ENCODE measurements around the gene CACHD1. TPM values are rescaled to one million over a fixed set of nuclear protein-coding genes. Genes with fewer than 3 reads are reported as not detected.
"Not testable (repeated sequence)": the region's sequence is repeated elsewhere in the genome, so short reads cannot be mapped to it uniquely, and the experiment has no call there.

CACHD1 gene
- polyA plus RNA-seq, 3 donors: 3.5 to 9.1 (median 7.6) TPM

DNA sequence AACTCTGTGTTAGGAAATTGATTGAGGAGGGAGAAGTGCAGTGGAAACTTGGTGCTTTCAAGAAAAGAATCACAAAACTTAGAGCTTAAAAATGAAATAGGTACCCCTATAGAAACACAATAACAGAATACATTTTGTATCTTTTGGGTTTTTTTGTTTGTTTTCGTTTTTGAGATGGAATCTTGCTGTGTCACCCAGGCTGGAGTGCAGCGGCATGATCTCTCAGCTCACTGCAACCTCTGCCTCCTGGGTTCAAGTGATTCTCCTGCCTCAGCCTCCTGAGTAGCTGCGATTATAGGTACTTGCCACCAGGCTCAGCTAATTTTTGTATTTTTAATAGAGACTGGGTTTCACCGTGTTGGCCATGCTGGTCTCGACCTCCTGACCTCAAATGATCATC, 223.5 kb downstream of the CACHD1 start:
- H3K27ac ChIP-seq (ENCODE audit: low read depth, low read length): no peak overlapping the region
- 87 to 91% (median 91%) methylated on average over 5 of the region's 5 CpGs for WGBS, 3 donors

DNA sequence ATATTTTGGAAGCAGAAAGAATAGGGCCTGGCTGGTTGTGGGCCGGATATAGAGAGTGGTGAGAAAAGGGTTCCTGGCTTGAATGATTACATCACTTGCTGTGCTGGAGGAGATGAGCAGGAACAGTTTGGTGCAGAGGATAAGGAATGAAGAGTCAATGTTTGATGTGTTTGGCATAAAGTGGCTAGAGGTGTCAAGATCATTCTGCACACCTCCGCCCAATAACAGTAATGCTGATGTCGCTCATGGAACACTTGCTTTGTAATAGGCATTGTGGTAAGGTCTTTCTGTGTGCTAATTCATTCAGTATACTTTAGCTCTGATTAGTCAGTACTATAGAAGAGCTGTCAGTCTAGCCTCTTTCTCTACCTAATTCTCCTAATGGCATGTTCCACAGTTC, 226.9 kb downstream of the CACHD1 start:
- WGBS, 3 donors: 90 to 98% (median 92%) methylated on average over 3 of the region's 3 CpGs
- no peak overlapping the region for H3K27ac ChIP-seq (ENCODE audit: low read depth, low read length)

DNA sequence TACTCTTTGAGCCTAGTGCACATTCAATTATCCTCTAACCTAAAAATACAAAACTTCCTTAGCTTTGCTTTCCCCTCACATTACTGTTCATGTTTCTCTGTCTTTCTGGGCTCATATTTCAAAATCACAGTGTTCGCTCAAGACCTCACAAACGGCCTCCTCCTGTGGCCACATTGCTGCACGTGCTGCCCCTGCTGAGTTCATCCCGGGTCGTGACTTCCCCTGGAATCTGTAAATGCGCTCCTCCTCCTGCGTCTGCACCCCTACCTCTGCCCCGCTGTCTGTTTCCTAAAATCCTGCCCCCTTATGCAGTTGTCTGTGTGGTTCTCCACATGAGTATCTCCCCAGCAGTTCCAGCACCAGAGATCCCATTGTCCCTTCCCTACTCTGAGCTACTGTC, 229.4 kb downstream of the CACHD1 start:
- H3K27ac ChIP-seq (ENCODE audit: low read depth, low read length): no peak overlapping the region
- WGBS, 3 donors: 64 to 73% (median 71%) methylated on average over 8 of the region's 8 CpGs

DNA sequence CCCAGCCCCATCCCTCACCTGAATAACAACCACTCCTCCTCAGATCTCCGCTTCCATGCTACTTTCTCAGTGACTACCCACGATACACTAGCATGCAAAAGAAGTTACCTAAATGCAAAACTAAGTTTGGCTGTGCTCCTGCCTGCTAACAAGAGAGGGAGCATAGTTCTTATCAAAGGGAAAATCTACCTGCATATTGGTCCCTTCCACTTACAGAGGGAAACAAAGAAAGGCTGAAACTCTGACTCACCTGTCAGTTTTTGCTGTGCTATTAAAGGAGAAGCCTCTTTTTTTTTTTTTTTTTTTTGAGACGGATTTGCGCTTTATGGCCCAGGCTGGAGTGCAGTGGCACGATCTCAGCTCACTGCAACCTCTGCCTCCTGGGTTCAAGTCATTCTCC, 231.1 kb downstream of the CACHD1 start:
- H3K27ac ChIP-seq (ENCODE audit: low read depth, low read length): no peak overlapping the region
- WGBS, 3 donors: 90 to 95% (median 94%) methylated on average over 5 of the region's 5 CpGs

DNA sequence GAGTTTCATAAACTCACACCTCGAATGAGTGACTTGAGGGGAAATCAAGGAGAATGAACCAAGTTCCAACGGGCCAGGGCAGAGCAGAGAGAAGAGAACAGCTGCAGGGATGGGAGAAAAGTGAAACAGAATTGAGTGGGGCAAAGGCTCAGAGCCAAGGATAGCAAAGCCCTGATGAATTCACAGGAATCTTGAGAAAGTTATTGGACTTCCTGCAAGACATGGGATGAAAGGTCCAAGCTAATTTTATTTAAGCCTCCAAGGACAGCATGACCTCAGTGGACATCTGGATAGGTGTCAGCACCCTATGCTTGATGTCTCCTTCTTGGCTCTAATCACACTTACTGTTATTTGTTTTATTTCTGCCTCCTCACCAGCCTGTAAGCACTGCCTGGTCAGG, 232.0 kb downstream of the CACHD1 start:
- no peak overlapping the region for H3K27ac ChIP-seq (ENCODE audit: low read depth, low read length)
- WGBS, 3 donors: 51 to 68% (median 55%) methylated on average over 2 of the region's 2 CpGs

DNA sequence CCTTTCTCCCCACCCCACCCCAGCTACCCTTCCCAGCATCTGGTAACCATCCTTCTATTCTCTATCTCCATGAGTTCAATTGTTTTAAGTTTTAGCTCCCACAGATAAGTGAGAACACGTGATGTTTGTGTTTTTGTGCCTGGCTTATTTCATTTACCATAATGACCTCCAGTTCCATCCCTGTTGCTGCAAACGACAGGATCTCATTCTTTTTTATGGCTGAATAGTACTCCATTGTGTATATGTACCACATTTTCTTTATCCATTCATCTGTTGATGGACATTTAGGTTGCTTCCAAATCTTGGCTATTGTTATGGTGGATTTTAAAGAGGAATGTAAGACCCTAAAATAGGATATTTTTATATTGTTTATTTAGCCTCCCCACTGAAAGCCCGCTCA, 232.7 kb downstream of the CACHD1 start:
- H3K27ac ChIP-seq (ENCODE audit: low read depth, low read length): not testable (repeated sequence)
- WGBS, 3 donors: 84 to 93% (median 91%) methylated on average over 3 of the region's 3 CpGs

DNA sequence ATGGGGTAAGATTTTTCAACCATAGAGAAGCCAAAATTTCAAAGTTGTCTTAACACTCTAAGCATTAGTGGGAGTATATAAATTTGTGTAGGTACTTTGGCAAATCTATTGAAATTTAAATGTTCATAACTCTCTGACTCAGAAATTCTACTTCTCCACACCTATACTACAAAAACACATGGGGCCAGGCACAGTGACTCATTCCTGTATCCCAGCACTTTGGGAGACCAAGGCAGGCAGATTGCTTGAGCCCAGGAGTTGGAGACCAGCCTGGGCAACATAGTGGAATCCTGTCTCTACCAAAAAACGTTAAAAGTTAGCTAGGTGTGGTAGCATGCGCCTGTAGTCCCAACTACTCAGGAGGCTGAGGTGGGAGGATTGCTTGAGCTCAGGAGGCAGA, 233.7 kb downstream of the CACHD1 start:
- 75 to 85% (median 84%) methylated on average over 2 of the region's 2 CpGs for WGBS, 3 donors

DNA sequence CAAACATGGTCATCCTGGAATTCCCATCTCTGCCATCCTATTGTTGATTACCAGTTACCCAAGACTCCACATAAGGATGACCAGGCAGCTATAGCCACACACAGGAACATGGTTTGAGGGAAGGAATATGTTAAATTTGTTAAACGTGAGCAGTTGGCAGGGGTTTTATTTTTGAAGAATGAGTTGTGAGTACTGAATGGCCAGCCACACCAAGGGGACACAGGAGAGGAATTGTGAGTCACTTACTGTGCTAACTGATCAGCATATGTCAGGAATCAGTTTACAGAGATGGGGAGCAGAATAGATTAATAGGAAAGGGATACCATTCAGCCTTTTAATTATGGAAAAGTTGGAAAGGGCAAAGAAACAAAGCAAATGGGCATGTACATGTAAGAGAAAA, 235.7 kb downstream of the CACHD1 start:
- H3K27ac ChIP-seq (ENCODE audit: low read depth, low read length): no peak overlapping the region
- WGBS, 3 donors: 48 to 64% (median 48%) methylated on average over 1 of the region's 1 CpG

More for the DNA sequence above, 233.7 kb downstream of the CACHD1 start:
- H3K27ac ChIP-seq (ENCODE audit: low read depth, low read length): no peak overlapping the region

DNA sequence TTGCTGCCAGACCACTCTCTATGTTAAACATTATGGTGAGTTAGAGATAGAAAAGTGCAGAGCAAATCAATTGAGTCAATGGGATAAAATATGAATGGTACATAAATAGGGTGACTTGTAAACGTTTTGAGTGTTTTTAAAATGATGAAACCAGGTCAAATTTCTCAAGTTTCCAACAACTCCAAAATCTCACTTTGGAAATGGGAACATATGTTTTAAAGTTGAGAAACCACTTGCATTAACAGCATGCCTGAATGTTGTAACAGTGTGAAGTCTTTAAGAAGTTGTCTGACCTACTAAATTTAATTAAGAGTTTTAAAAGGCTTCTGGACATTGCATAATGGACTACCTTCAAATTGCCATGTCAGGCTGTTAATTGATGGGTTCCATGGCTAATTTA, 241.3 kb downstream of the CACHD1 start:
- WGBS, 3 donors: 15 to 31% (median 27%) methylated on average over 1 of the region's 1 CpG
- H3K27ac ChIP-seq (ENCODE audit: low read depth, low read length): no peak overlapping the region

DNA sequence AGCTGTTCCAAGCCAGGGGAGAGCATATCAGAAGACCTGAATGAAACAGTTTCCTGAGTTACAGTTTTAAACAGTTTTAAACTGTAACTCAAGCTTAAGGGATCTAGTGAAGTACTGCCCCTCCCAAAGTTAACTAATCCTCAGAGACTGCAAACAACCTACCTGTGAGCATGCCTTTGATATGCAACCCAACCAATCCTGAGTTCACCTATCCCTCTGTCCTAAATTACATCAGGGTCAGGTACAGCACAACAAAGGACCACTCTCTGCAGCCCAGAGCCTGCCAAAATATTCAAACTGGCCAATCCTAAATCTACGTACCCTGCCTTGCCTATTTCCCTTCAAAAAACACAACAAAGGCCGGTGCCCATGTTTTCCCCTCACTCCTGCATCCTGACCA, 242.1 kb downstream of the CACHD1 start:
- H3K27ac ChIP-seq (ENCODE audit: low read depth, low read length): no peak overlapping the region
- WGBS, 3 donors: 88 to 89% (median 88%) methylated on average over 2 of the region's 2 CpGs

DNA sequence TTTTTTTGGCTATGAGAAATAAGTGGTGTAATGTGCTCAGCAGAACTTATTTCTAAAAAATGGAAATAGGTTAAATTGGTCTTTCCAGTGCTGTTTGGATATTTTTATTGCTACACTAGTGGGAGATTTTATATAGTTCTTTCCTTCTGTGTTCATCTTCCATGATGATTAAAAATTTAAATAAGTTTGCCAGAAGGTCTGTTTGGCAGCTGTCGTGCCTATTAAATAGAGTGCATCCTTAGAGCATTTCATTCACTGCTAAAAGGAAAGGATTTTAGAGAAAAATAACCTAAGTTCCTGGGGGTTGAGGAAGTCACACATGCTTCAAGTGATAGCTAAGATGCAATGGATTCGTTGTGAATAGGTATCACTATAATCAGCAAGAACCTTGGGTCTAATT, 245.3 kb downstream of the CACHD1 start:
- WGBS, 3 donors: 74 to 77% (median 75%) methylated on average over 2 of the region's 2 CpGs
- no peak overlapping the region for H3K27ac ChIP-seq (ENCODE audit: low read depth, low read length)

DNA sequence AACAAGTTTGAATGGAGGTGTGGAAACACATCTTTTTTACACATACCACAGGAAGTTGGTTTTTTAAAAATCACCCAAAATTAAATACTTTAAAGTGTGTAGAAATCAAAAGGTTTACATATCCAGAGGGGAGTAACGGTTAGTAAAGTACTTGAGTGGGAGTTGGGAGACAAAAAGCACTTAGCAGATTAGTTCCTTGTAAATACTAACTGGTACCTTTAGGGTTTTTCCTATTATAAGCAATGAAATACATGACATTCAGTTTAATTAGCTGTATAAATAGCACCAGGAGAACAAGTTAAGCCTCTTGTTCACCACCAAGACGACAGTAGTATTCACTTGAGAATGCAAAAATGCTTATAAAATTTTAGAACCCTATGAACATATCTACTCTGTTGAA, 251.2 kb downstream of the CACHD1 start:
- no peak overlapping the region for H3K27ac ChIP-seq (ENCODE audit: low read depth, low read length)
- WGBS, 3 donors: 61 to 76% (median 69%) methylated on average over 2 of the region's 2 CpGs

DNA sequence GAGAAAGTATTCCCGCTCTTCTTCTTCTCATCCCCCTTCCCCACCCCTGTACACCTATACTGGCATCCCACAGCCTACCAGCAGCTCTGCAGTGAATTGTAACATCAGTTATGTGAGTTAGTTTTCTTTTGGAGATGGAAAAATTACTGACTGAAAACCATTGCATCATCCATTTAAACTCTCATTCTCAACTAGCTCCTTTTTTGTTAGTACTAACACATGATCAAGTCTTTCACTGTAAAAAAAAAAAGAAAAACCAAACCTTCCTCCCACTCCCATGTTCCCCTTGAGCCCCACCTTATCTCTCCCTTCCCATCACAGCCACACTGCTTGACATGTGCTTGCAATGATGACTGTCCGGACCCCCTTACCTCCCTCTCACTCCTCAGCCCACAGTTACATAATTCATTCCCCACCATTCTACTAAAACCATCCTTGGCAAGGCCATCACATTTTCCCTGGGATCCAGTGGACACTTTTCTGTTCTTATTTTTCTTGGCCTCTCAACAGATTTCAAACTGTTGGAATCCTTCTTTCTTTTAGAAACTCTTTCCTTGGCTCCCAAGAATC, 251.7 kb downstream of the CACHD1 start:
- WGBS, 3 donors: 81 to 86% (median 83%) methylated on average over 2 of the region's 2 CpGs
- no peak overlapping the region for H3K27ac ChIP-seq (ENCODE audit: low read depth, low read length)

DNA sequence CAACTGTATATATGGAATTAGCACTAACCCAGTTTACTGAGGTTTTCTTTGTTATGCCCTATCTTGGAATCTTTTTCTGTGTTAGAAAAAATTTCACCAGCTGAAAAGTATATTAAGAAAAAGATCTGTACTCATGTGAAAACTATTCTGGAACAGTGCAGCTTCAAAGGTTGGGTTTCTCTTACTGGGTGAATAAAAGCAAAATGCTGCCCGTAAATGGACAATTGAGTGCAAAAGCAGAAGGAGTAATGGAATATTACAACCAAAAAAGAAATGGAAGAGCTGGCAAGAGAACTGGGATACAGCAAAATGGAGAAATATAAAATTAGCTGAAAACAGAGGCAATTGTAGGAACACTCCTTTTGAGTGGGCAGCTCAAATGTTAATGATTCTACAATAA, 257.9 kb downstream of the CACHD1 start:
- 77 to 94% (median 90%) methylated on average over 1 of the region's 1 CpG for WGBS, 3 donors
- no peak overlapping the region for H3K27ac ChIP-seq (ENCODE audit: low read depth, low read length)

DNA sequence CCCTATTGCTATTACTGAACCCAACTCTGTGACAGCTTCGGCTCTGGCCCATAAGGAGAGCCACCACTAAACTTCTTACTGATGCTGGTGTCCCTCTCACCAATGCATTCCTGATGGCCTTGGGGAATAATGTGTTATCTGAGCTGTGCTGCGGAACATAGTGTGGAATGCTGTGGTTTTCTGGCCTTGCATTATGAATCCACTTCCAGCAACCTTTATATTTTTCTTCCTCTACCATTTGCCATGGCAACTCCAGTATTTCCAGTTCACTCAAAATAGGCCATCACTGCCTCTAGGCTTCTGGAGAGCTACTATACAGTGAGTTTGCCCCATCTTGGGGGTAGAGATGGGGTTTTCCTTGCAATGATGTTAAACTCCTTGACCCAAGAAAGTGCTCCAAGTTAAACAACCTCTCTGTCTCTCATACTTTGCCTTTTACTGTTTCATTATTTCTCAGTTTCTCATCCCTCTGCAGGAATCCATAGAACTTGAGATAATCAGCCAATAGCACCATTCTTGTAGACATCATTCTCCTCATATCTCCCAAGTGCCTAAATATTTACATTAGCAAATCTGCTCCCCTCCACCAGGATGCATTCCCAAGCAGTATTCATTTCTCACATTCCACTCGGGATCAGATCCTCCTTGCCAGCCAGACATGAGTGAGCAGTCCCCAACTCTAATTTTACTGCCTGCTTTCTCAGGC, 263.8 kb downstream of the CACHD1 start:
- no peak overlapping the region for H3K27ac ChIP-seq (ENCODE audit: low read depth, low read length)
- WGBS, 3 donors: 81 to 86% (median 82%) methylated on average over 3 of the region's 3 CpGs

DNA sequence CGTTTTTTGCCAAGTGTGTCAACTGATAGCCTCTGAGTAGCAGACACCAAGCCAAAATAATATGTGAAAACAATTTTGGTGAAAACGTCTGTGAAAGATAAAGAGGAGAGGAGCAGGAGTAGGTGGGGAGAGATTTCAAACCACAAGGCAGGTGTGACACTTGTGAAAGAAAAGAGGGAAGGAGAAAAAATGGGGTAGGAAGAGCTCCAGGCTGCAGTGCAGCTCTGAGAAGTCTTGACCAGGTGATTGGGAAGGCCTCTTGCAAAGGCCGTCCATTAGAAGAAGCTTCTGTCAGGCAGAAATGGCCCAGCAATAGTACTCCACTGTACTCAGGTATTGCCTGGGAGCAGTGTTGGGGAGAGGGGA, 264.3 kb downstream of the CACHD1 start:
- 66 to 73% (median 68%) methylated on average over 3 of the region's 3 CpGs for WGBS, 3 donors
- H3K27ac ChIP-seq (ENCODE audit: low read depth, low read length): no peak overlapping the region

DNA sequence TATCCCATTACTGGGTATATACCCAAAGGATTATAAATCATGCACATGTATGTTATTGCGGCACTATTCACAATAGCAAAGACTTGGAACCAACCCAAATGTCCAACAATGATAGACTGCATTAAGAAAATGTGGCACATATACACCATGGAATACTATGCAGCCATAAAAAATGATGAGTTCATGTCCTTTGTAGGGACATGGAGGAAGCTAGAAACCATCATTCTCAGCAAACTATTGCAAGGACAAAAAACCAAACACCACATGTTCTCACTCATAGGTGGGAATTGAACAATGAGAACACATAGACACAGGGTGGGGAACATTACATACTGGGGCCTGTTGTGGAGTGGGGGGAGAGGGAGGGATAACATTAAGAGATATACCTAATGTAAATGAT, 270.8 kb downstream of the CACHD1 start:
- 93 to 97% (median 97%) methylated on average over 1 of the region's 1 CpG for WGBS, 3 donors
- H3K27ac ChIP-seq (ENCODE audit: low read depth, low read length): not testable (repeated sequence)

Data from adipose tissue (tissue), 3 donors.